Central memory CD8-positive, alpha-beta T cell (primary cell): ENCODE results near the gene TYMP.

Experiments
- ATAC-seq: fragments of 150-1000 bp; cut with Tn5 transposase; replicated peaks from 2 replicates; pipeline ENCODE4 v1.10.0; 2022; ENCODE audit warnings: mild to moderate bottlenecking, moderate FRiP score, moderate number of reproducible peaks; ENCODE audit not compliant: poor library complexity, severe bottlenecking; ENCODE audit errors: extremely low read depth
- DNase-seq, 2 donors: peaks; one replicate each; pipeline ENCODE4 v3.0.0; 2021; ENCODE audit warnings: low spot score in 2 of 2
- H3K27ac Mint-ChIP-seq: one replicate; pipeline ENCODE4 v1.8.0; 2022; ENCODE audit warnings: low read depth, mild to moderate bottlenecking, moderate library complexity, mixed read lengths
- H3K27me3 Mint-ChIP-seq: one replicate; pipeline ENCODE4 v1.8.0; 2022; ENCODE audit warnings: mixed read lengths
- H3K36me3 Mint-ChIP-seq: one replicate; pipeline ENCODE4 v1.8.0; 2022; ENCODE audit warnings: mild to moderate bottlenecking, moderate library complexity, mixed read lengths; ENCODE audit not compliant: insufficient read depth
- H3K4me1 Mint-ChIP-seq: one replicate; pipeline ENCODE4 v1.8.0; 2022; ENCODE audit warnings: mixed read lengths
- H3K4me3 Mint-ChIP-seq: one replicate; pipeline ENCODE4 v1.8.0; 2022; ENCODE audit warnings: mild to moderate bottlenecking, moderate library complexity, mixed read lengths
- H3K9me3 Mint-ChIP-seq: one replicate; pipeline ENCODE4 v1.8.0; 2022; ENCODE audit warnings: mixed read lengths

Gene TYMP

DNA sequence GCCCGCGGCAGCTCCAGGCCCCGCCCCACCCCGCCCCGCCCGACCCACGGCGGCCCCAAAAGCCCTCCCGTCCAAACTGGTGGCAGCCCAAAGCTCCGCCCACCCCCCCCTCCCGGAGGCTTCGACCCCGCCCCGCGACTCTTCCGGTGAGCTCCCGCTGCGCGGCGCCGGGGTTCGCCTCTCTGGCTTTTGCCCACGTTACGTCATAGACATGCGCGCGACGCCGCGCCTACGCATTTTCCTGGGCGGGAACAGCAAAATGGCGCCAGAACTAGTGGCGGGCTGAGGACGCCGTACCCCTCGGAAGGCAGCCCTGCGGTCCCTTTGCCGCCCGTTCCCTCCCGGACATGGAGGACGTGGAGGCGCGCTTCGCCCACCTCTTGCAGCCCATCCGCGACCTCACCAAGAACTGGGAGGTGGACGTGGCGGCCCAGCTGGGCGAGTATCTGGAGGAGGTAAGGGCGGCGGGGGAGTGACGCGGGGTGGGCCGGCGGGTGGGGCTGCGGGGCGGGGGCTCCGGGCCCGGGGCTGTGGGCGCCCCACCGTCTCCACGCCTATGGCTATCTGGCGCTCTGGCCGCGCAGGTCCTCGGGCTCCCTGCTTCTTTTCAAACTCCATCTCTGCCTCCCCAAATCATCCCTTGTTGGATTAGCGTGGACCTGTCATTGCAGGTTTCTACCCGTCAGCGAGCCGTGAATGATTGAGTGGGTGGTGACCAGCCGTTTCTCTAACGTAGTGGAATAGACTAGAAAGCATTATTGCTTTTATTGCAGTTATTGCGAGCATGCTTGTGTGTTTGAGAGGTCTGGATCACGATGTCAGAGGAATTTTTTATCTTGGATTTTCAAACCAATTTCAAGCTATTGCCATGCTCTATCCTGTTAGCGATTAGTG is 21.6 kb downstream of the TYMP start, which contains the start of gene NCAPH2:
NCAPH2 (plus strand) TSS at position 234 of the 894 bp plus-strand sequence; CDS start at position 348, 114 bp downstream.
- peak within 1 kb of the TSS; percentile 88 for H3K27ac Mint-ChIP-seq
- peaks cover 24% of the 10 kb centered on the region for H3K4me1 Mint-ChIP-seq
- H3K4me3 Mint-ChIP-seq, result peak within 1 kb of the TSS; percentile 94
- DNase-seq (peak; percentile 93 to 96), ATAC-seq (peak; percentile 75)
- peaks cover 13% of the 10 kb centered on the region for H3K36me3 Mint-ChIP-seq
- no peaks in the 10 kb centered on the region for H3K9me3 Mint-ChIP-seq
- H3K27me3 Mint-ChIP-seq, result no peaks in the 10 kb centered on the region

DNA sequence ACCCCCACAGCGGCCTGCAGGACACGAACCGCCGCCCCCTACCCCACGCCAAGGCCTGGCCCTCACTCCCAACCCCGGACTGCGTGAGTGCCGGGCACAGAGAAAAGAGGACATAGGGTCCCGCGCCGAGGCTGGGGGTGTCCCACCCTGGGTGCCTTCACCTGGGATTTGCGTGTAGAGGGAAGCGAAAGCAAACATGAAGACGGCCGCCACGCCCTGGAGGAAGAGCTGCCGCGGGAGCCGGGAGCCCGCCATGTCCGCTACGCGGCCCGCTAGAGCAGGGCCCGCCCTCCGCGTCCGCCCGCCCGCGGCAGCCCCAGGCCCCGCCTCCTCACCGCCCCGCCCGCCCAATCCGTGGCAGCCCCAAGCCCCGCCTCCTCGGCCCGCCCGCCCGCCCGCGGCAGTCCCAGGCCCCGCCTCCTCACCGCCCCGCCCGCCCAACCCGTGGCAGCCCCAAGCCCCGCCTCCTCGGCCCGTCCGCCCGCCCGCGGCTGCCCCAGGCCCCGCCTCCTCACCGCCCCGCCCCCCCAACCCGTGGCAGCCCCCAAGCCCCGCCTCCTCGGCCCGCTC is 22.3 kb downstream of the TYMP start, which contains the start of gene LMF2:
LMF2 (minus strand) TSS at position 282 of the 570 bp plus-strand sequence; CDS start at position 255, 27 bp downstream.
- Mint-ChIP-seq H3K27me3 (no peaks in the 10 kb centered on the region), H3K4me1 (peaks cover 24% of the 10 kb centered on the region), H3K27ac (peak within 1 kb of the TSS; percentile 88), H3K36me3 (peaks cover 15% of the 10 kb centered on the region), H3K4me3 (peak within 1 kb of the TSS; percentile 94), H3K9me3 (no peaks in the 10 kb centered on the region)
- ATAC-seq, result peak; percentile 74
- peak; percentile 80 to 89 for DNase-seq

- Mint-ChIP-seq H3K27me3 (no peaks in the 10 kb centered on the region), H3K9me3 (no peaks in the 10 kb centered on the region), H3K4me1 (peaks cover 24% of the 10 kb centered on the region), H3K4me3 (peak overlapping the region; percentile 94), H3K27ac (peak overlapping the region; percentile 79), H3K36me3 (peaks cover 17% of the 10 kb centered on the region)
- no peak for ATAC-seq
- DNase-seq, result no peak
Measured at GRCh38 chr22:50506611-50507420, 23.0 kb downstream of the TYMP start.

- ATAC-seq (no peak), DNase-seq (no peak)
- H3K27ac Mint-ChIP-seq, result no peak overlapping the region
- H3K36me3 Mint-ChIP-seq, result peaks cover 14% of the 10 kb centered on the region
- peaks cover 24% of the 10 kb centered on the region for H3K4me1 Mint-ChIP-seq
- no peaks in the 10 kb centered on the region for H3K9me3 Mint-ChIP-seq
- H3K4me3 Mint-ChIP-seq, result peak overlapping the region; percentile 94
- H3K27me3 Mint-ChIP-seq, result no peaks in the 10 kb centered on the region
Measured at GRCh38 chr22:50505776-50506610, 23.8 kb downstream of the TYMP start.

DNA sequence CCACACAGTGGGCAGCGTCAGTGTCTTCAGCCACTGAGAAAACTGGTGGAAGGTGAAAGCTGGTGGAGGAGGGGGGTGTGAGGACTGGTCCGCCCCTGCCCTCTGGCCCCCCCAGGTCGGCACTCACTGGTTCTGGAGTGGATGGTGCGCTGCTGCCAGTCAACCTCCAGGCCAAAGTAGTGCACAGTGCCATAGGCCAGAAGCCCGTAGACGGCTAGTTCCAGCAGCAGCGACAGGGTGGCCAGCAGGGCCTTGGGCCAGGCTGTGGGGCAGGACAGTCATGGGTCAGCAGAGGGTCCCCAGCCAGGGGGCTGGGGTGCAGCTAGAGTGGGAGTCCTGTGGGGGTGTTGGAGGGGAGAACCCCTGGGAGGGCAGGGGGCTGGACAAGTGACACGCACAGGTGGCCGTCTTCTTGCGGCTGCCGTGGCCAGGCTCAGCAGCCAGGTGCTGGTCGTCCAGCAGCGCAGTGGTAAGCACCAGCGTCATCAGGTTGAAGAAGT is 24.5 kb downstream of the TYMP start:
- Mint-ChIP-seq H3K27me3 (no peaks in the 10 kb centered on the region), H3K36me3 (peaks cover 14% of the 10 kb centered on the region), H3K9me3 (no peaks in the 10 kb centered on the region), H3K4me1 (peaks cover 24% of the 10 kb centered on the region), H3K27ac (no peak overlapping the region), H3K4me3 (peak overlapping the region; percentile 94)
- no peak for DNase-seq
- ATAC-seq, result no peak

DNA sequence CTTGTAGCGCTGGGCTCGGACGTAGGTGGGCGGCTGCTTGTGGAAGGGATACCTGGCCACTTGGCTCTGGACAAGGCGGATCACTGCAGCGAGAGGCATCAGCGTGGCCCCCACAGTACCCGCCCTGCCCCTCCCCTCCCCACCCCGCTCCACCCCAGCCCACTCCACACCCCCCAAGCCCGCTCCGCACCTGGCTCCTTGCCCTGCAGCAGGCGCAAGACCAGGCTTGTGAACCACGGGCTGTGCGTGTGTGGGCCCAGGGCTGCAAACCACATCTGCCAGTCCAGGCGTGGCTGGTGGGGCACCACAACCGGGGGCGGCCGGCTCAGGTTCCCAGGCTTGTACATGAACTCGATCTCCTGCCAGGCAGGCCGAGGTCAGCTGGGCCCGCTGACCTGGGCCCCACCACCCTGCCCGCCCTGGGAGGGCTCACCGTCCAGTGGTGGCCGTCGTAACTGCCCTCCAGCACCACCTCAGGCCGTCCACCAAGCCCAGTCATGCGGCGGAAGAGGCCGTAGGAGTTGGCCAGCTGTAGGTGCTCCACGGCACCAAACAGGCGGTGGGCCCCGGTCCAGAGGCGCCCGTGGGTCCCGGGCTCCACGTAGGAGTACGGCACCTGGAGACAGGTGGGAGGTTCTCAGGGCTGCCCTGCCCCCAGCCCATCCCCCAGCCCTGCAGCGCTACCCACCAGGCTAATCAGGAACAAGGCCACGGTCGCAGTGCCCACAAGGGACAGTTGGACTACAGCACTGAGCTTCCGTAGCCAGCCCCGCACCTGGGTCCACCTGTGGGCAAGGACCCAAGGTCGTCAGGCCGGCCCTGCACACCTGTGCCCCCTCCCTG is 25.2 kb downstream of the TYMP start:
- no peak for ATAC-seq
- Mint-ChIP-seq H3K27ac (no peak overlapping the region), H3K36me3 (peaks cover 16% of the 10 kb centered on the region), H3K9me3 (no peaks in the 10 kb centered on the region), H3K27me3 (no peaks in the 10 kb centered on the region), H3K4me1 (peaks cover 23% of the 10 kb centered on the region), H3K4me3 (no peak overlapping the region)
- no peak for DNase-seq

DNA sequence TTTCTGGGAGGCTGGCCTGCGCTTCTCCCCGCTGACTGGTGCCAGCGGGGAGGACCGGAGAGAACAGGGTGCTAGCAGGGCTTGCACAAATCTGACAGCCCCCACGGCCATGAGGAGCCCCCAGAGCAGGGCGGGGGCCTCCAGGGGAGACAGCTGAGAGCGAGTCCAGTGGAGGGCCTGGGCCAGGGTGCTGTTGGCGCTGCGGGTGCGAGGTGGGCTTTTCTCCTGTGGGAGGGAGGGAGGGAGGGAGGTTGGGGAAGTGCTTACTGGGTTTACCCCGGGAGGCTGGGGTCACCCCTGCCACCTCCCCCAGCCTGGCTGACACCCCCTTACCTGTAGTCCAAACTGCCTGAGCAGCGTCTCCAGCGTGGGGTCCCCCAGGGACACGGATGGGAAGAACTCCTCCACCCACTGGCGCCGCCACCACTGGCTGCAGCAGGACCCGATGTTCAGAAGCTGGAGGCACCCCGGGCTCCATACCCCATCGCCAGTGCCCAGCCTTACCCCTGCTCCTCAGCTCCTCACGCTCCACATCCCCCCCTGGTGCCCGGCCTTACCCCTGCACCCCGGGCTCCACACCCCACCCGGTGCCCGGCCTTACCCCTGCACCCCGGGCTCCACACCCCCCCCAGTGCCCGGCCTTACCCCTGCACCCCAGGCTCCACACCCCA is 26.2 kb downstream of the TYMP start:
- Mint-ChIP-seq H3K9me3 (no peaks in the 10 kb centered on the region), H3K36me3 (peaks cover 14% of the 10 kb centered on the region), H3K27ac (no peak overlapping the region), H3K27me3 (no peaks in the 10 kb centered on the region), H3K4me1 (peaks cover 16% of the 10 kb centered on the region), H3K4me3 (no peak overlapping the region)
- ATAC-seq (no peak), DNase-seq (no peak)

DNA sequence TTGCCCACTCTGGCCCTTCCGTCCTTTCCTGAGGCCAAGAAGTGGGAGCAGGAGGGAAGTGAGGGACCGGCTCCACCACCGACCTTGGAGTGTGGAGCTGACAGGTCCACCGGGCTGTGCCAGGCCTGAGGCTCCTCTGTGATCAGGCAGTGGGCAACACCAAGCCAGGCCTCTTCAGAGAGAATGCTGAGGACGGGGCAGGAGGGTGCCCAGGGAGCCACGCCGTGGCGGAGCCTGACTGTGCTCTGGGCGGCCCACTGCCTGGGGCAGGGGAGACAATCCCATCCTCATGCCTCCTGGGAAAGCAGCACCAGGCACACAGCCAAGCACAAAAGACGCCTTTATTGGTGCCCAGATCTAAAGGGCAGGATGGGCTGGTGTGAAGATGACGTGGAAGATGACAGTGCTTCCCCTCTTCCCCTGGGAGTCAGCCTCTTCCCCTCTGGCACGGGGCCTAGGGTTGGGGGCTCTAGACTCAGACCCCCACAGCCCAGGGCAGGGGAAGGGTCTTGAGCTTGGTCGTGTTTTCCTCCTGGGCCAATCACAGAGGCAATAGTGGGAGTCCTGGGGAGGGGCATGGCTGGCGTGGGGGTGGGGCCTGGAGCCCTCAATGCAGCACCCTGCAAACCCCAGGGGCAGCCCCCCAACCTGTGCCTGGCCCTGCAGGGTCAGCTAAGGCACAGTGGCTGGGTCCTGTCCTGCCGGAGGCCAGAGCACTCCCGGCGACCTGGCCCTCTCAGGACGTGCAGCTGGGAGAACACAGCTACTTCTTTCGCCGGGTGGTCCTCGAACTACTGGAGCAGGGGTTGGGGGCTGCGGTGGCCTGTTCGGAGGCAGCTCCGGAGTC is 27.0 kb downstream of the TYMP start:
- H3K27ac Mint-ChIP-seq, result no peak overlapping the region
- H3K36me3 Mint-ChIP-seq, result peaks cover 10% of the 10 kb centered on the region

DNA sequence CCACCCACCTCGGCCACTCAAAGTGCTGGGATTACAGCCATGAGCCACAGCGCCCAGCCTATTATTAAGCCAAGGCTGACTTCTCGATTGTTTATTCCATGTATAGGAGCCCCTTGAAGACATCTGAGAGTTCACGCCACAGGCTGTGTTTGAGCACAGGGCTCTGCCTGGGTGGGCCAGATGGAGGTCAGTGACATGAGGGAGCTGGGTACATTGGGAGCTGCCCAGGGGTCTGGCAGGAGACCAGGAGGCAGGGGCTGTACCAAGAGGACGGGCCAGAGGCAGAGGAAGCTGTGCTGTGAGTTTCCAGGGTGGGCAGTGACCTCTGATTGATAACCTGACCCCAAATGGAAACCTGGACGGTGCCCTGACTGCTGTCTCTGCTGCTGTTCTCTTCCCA is 27.7 kb downstream of the TYMP start:
- no peaks in the 10 kb centered on the region for H3K9me3 Mint-ChIP-seq
- no peak overlapping the region for H3K4me3 Mint-ChIP-seq
- H3K27me3 Mint-ChIP-seq, result no peaks in the 10 kb centered on the region
- H3K36me3 Mint-ChIP-seq, result peaks cover 10% of the 10 kb centered on the region
- H3K27ac Mint-ChIP-seq, result no peak overlapping the region
- ATAC-seq (no peak), DNase-seq (no peak)
- peaks cover 13% of the 10 kb centered on the region for H3K4me1 Mint-ChIP-seq

More for the DNA sequence above, 27.0 kb downstream of the TYMP start:
- no peak for DNase-seq
- peaks cover 17% of the 10 kb centered on the region for H3K4me1 Mint-ChIP-seq
- H3K27me3 Mint-ChIP-seq, result no peaks in the 10 kb centered on the region
- ATAC-seq, result no peak
- H3K9me3 Mint-ChIP-seq, result no peaks in the 10 kb centered on the region
- no peak overlapping the region for H3K4me3 Mint-ChIP-seq

- Mint-ChIP-seq H3K9me3 (no peaks in the 10 kb centered on the region), H3K36me3 (peaks cover 9% of the 10 kb centered on the region), H3K4me1 (peaks cover 11% of the 10 kb centered on the region), H3K27ac (no peak overlapping the region), H3K4me3 (no peak overlapping the region), H3K27me3 (no peaks in the 10 kb centered on the region)
- DNase-seq (no peak), ATAC-seq (no peak)
Measured at GRCh38 chr22:50500452-50500851, 29.4 kb downstream of the TYMP start.
